Amniotic stem cell (primary cell): Measurements from ENCODE around the gene SULF2.

ENCODE experiments used
- DNase-seq: peaks from one replicate; lab custom pipeline; 2025; lab: John Stamatoyannopoulos, UW

Gene SULF2

GRCh38 chr20:47762699-47763268 lies 22.5 kb downstream of the SULF2 start:
- no peak for DNase-seq

- no peak for DNase-seq
These were observed 23.7 kb downstream of the SULF2 start for GRCh38 chr20:47761482-47762047.

- no peak for DNase-seq
These were observed 24.4 kb downstream of the SULF2 start for GRCh38 chr20:47760686-47761481.

- no peak for DNase-seq
These were observed 26.5 kb downstream of the SULF2 start for GRCh38 chr20:47758517-47759450.

- no peak for DNase-seq
These were observed 27.9 kb downstream of the SULF2 start for GRCh38 chr20:47757145-47758035.

GRCh38 chr20:47754946-47755652 lies 30.2 kb downstream of the SULF2 start:
- no peak for DNase-seq

GRCh38 chr20:47754388-47754715 lies 30.9 kb downstream of the SULF2 start:
- DNase-seq: no peak

- DNase-seq: no peak
These were observed 31.5 kb downstream of the SULF2 start for GRCh38 chr20:47753576-47754387.

- no peak for DNase-seq
These were observed 33.8 kb downstream of the SULF2 start for GRCh38 chr20:47751449-47751848.

GRCh38 chr20:47749339-47749738 lies 35.9 kb downstream of the SULF2 start:
- no peak for DNase-seq

GRCh38 chr20:47748823-47749222 lies 36.5 kb downstream of the SULF2 start:
- no peak for DNase-seq

GRCh38 chr20:47748069-47748468 lies 37.2 kb downstream of the SULF2 start:
- DNase-seq: no peak

GRCh38 chr20:47747669-47748031 lies 37.6 kb downstream of the SULF2 start:
- DNase-seq: no peak

- no peak for DNase-seq
These were observed 40.5 kb downstream of the SULF2 start for GRCh38 chr20:47744803-47745202.

GRCh38 chr20:47743671-47744070 lies 41.6 kb downstream of the SULF2 start:
- no peak for DNase-seq

GRCh38 chr20:47741669-47742608 lies 43.3 kb downstream of the SULF2 start:
- DNase-seq: no peak

GRCh38 chr20:47740862-47741184 lies 44.5 kb downstream of the SULF2 start:
- no peak for DNase-seq

- DNase-seq: no peak
These were observed 45.0 kb downstream of the SULF2 start for GRCh38 chr20:47740121-47740861.
